Measurements from ENCODE around the gene IL1A.

GRCh38 chr2:112832841-112833638, 48.7 kb upstream of the IL1A start:
- TF ChIP-seq CTCF (IDR thresholded peaks at IDR 0.05) (no peak), ZNF671 (CRISPR knock-in tag; IDR thresholded peaks at IDR 0.05) (no peak)

Measured in WTC11 (cell line).